HUES6 (cell line): ENCODE measurements around the gene TTC12.

Source experiments
- H3K27ac ChIP-seq: 2 replicates; pipeline ENCODE4 v1.7.0; 2013; ENCODE audit warnings: low read depth, mild to moderate bottlenecking, low read length, inconsistent platforms
- H3K27me3 ChIP-seq: 2 replicates; pipeline ENCODE4 v1.6.1; 2013; ENCODE audit warnings: low read length; ENCODE audit not compliant: control insufficient read depth, insufficient read depth
- H3K36me3 ChIP-seq: 2 replicates; pipeline ENCODE4 v1.6.1; 2013; ENCODE audit warnings: low read length; ENCODE audit not compliant: control insufficient read depth, insufficient read depth
- H3K4me1 ChIP-seq: 2 replicates; pipeline ENCODE4 v1.6.1; 2013; ENCODE audit warnings: low read length; ENCODE audit not compliant: control insufficient read depth, insufficient read depth
- H3K4me3 ChIP-seq: 2 replicates; pipeline ENCODE4 v1.5.1; 2013; ENCODE audit warnings: low read depth, low read length
- H3K9ac ChIP-seq: one replicate; pipeline ENCODE4 v1.6.1; 2013; ENCODE audit warnings: mild to moderate bottlenecking, low read length
- H3K9me3 ChIP-seq: 2 replicates; pipeline ENCODE4 v1.6.1; 2013; ENCODE audit warnings: low read depth, low read length; ENCODE audit not compliant: control insufficient read depth, insufficient read depth

Gene TTC12

DNA sequence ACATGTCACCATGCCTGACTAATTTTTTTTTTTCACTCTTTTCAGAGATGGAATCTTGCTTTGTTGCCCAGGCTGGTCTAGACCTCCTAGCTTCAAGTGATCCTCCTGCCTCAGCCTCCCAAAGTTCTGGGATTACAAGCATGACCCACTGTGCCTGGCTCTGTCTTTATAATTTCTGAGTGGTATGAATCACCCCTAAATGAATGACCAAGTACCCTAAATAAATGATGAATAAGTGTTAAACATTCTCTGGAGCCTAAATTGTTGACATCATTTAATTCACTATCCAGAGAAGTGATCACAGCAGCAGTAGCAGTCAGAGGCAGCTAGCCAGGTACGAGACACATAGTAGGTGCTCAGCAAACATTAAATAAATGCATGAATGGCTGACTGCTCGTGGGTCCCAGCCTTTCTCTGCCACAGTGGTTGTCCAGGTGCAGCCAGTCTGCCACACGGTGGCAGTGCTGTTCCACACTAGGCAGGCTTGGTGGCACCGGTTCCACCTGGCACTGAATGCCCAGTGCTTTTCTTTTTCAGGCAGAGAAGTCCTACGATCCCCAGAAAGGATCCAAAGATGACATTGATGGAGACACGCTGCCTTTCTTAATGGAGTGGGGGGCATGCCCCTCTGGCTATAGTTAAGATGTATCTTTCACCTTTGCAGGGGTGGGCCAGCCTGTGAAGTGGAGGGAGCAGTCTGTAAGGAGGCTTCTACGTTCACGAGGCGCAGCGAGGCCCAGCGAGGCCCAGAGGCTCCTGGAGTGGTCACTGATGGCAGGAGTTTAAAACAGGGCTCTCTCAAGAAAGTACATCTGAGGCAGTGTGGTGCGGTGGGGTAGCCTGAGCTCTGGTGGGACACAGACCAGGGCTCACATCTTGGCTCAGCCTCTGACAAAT is 8.7 kb upstream of the TTC12 start:
- no peak overlapping the region for H3K9ac ChIP-seq
- H3K4me1 ChIP-seq: no peaks in the 10 kb centered on the region
- no peak overlapping the region for H3K4me3 ChIP-seq
- H3K27me3 ChIP-seq: peaks cover 5% of the 10 kb centered on the region; the same call in 1 of the 2 replicates
- H3K27ac ChIP-seq: no peak overlapping the region
- H3K36me3 ChIP-seq: no peaks in the 10 kb centered on the region
- H3K9me3 ChIP-seq: no peaks in the 10 kb centered on the region

- Histone ChIP-seq H3K27ac (no peak overlapping the region), H3K36me3 (no peaks in the 10 kb centered on the region), H3K4me3 (no peak overlapping the region), H3K9ac (no peak overlapping the region), H3K9me3 (no peaks in the 10 kb centered on the region), H3K4me1 (no peaks in the 10 kb centered on the region), H3K27me3 (peaks cover 12% of the 10 kb centered on the region)
These were observed 5.8 kb upstream of the TTC12 start for GRCh38 chr11:113308601-113309000.

- H3K27ac ChIP-seq: no peak overlapping the region
- H3K4me1 ChIP-seq: no peaks in the 10 kb centered on the region
These were observed 2.8 kb upstream of the TTC12 start for GRCh38 chr11:113311536-113311935.

GRCh38 chr11:113313601-113314000 is 782 bp upstream of the TTC12 start:
- Histone ChIP-seq H3K27me3 (peaks cover 13% of the 10 kb centered on the region), H3K9me3 (no peaks in the 10 kb centered on the region), H3K4me3 (peak overlapping the region; percentile 42; the same call in 1 of the 2 replicates), H3K27ac (no peak overlapping the region), H3K36me3 (peaks cover 6% of the 10 kb centered on the region; the same call in 1 of the 2 replicates), H3K9ac (no peak overlapping the region), H3K4me1 (no peaks in the 10 kb centered on the region)

More at GRCh38 chr11:113311536-113311935, 2.8 kb upstream of the TTC12 start:
- H3K27me3 ChIP-seq: peaks cover 16% of the 10 kb centered on the region
- H3K9ac ChIP-seq: no peak overlapping the region
- no peak overlapping the region for H3K4me3 ChIP-seq
- no peaks in the 10 kb centered on the region for H3K36me3 ChIP-seq
- no peaks in the 10 kb centered on the region for H3K9me3 ChIP-seq

DNA sequence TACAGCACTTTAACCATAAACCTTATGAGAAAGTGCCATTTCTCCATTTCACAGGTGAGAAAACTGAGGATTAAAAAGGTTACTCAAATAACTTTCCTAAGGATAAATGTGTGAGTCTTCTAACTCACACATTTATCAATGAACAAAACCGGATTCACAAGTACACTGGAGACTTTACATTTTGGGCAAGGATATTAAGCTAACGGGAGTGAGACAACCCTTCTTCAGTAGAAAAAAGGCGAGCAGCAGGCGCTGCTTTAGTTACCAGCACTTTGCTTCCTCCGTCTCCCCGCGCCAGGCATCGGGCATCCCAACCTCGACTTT is 356 bp upstream of the TTC12 start:
- H3K27ac ChIP-seq: no peak overlapping the region
- H3K4me1 ChIP-seq: no peaks in the 10 kb centered on the region
- H3K9ac ChIP-seq: no peak overlapping the region
- peaks cover 6% of the 10 kb centered on the region; the same call in 1 of the 2 replicates for H3K36me3 ChIP-seq
- H3K4me3 ChIP-seq: peak overlapping the region; percentile 42
- peaks cover 11% of the 10 kb centered on the region for H3K27me3 ChIP-seq
- no peaks in the 10 kb centered on the region for H3K9me3 ChIP-seq

DNA sequence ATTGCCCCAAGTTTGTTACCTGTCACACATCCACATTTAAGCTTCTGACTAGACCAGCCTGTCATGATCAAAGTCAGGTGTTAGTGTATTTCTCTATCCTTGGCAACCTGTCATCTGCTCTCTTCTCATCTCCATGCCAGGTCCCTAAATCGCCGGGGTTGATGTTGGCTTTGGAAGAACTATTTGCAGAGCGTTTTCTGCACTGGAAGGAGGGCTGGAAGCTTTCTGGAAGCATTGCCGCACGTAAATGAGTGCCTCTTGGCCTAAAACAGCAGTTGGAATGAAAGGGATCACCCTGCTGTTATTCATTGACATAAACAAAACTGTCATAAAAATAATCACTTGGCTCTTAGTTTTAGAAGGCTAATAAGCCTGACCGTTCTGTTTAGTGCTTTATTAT is 1.4 kb downstream of the TTC12 start:
- Histone ChIP-seq H3K9ac (no peak overlapping the region), H3K27ac (no peak overlapping the region), H3K4me3 (no peak overlapping the region)

GRCh38 chr11:113316256-113316655 is 1.9 kb downstream of the TTC12 start:
- peaks cover 6% of the 10 kb centered on the region for H3K9me3 ChIP-seq
- H3K9ac ChIP-seq: no peak overlapping the region
- no peak overlapping the region for H3K4me3 ChIP-seq
- no peaks in the 10 kb centered on the region for H3K4me1 ChIP-seq
- peaks cover 9% of the 10 kb centered on the region for H3K36me3 ChIP-seq
- peaks cover 11% of the 10 kb centered on the region for H3K27me3 ChIP-seq
- no peak overlapping the region for H3K27ac ChIP-seq

More for the DNA sequence above, 1.4 kb downstream of the TTC12 start:
- H3K9me3 ChIP-seq: peaks cover 6% of the 10 kb centered on the region
- peaks cover 9% of the 10 kb centered on the region for H3K36me3 ChIP-seq
- peaks cover 11% of the 10 kb centered on the region for H3K27me3 ChIP-seq
- H3K4me1 ChIP-seq: no peaks in the 10 kb centered on the region

DNA sequence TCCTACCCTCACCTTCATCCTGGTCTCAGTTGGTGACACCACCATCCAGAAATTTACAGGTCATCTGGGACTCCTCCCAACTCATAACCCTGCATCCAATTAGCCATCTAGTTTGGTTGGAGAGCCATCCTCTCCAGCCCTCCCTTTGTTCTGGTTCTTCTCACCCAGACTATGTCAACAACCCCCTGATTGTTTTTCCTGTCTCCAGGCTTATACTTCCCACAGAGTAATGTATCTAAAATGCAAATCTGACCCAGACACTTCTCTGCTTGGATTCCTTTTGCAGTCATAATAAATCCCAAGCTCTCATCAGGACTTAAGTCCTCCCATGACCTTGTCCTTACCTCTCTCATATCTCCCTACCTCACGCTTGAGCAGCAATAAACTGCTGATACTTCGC is 3.0 kb downstream of the TTC12 start:
- peaks cover 6% of the 10 kb centered on the region for H3K9me3 ChIP-seq
- H3K9ac ChIP-seq: no peak overlapping the region
- peaks cover 9% of the 10 kb centered on the region for H3K36me3 ChIP-seq
- no peak overlapping the region for H3K4me3 ChIP-seq
- no peaks in the 10 kb centered on the region for H3K4me1 ChIP-seq
- H3K27ac ChIP-seq: no peak overlapping the region
- H3K27me3 ChIP-seq: peaks cover 11% of the 10 kb centered on the region

DNA sequence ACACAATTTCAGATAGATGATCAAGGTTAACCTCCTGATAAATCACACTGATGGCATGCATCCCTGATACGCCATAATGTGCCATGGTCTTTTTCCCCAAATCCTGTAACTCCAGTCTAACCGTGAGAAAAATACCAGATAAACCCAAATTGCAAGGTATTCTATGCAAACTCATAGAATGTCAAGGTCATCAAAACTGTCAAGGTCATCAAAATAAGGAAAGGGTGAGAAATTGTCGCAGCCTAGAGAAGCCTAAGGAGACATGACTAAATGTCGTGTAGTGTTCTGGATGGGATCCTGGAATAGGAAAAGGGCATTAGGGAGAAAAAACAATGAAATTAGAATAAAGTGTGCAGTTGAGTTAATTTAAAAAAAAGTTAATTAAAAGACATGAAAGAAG is 4.7 kb downstream of the TTC12 start:
- no peak overlapping the region for H3K27ac ChIP-seq
- no peaks in the 10 kb centered on the region for H3K4me1 ChIP-seq
- H3K4me3 ChIP-seq: no peak overlapping the region
- H3K27me3 ChIP-seq: no peaks in the 10 kb centered on the region
- H3K9ac ChIP-seq: no peak overlapping the region
- peaks cover 9% of the 10 kb centered on the region for H3K36me3 ChIP-seq
- H3K9me3 ChIP-seq: peaks cover 6% of the 10 kb centered on the region

- Histone ChIP-seq H3K9me3 (peaks cover 6% of the 10 kb centered on the region), H3K27me3 (no peaks in the 10 kb centered on the region), H3K9ac (no peak overlapping the region), H3K27ac (no peak overlapping the region), H3K36me3 (peaks cover 6% of the 10 kb centered on the region), H3K4me1 (no peaks in the 10 kb centered on the region), H3K4me3 (no peak overlapping the region)
These were observed 7.8 kb downstream of the TTC12 start for GRCh38 chr11:113322158-113322557.

DNA sequence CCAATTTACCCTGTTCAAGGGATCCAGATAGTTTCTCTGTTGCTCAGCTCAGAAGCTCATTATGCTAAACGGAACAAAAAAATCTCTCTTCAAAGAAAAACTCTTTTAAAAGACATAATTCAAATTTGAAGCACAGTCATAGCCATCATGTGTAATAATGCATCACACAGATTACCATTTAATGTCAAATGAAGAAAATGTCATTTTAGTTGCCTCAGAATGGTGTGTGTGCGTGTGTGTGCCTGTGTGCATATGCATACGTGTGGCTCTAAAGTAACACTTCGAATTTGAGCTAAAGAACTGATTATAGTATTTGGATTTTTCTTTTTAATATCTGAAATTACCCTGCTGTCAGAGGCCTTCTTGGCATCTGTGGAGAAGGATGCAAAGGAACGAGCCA is 9.9 kb downstream of the TTC12 start:
- peaks cover 6% of the 10 kb centered on the region for H3K9me3 ChIP-seq
- peaks cover 3% of the 10 kb centered on the region for H3K36me3 ChIP-seq
- H3K4me1 ChIP-seq: no peaks in the 10 kb centered on the region
- no peak overlapping the region for H3K27ac ChIP-seq
- no peak overlapping the region for H3K4me3 ChIP-seq
- H3K9ac ChIP-seq: no peak overlapping the region
- no peaks in the 10 kb centered on the region for H3K27me3 ChIP-seq
